H9 (cell line): ENCODE measurements around the gene ZNF684. TPM values are rescaled to one million over a fixed set of nuclear protein-coding genes. Genes with fewer than 3 reads are reported as not detected.
"Not testable (repeated sequence)": the region's sequence is repeated elsewhere in the genome, so short reads cannot be mapped to it uniquely, and the experiment has no call there.

Source experiments
- DNase-seq: peaks from one replicate; pipeline ENCODE4 v3.0.0-alpha.2; 2017
- H2AFZ ChIP-seq: one replicate; pipeline ENCODE4 v1.6.1; 2013; ENCODE audit warnings: mild to moderate bottlenecking, low read length, control low read depth, moderate library complexity
- H2AK5ac ChIP-seq: 2 replicates; pipeline ENCODE4 v1.6.1; 2013; ENCODE audit warnings: low read length, control low read depth, mixed read lengths; ENCODE audit not compliant: insufficient read length
- H2BK120ac ChIP-seq: one replicate; pipeline ENCODE4 v1.6.1; 2013; ENCODE audit warnings: low read depth, mild to moderate bottlenecking, low read length, control low read depth, inconsistent platforms; ENCODE audit not compliant: poor library complexity, severe bottlenecking
- H2BK12ac ChIP-seq: 2 replicates; pipeline ENCODE4 v1.6.1; 2013; ENCODE audit warnings: low read length, control low read depth, mixed read lengths, low read depth; ENCODE audit not compliant: insufficient read length
- H2BK15ac ChIP-seq: 2 replicates; pipeline ENCODE4 v1.6.1; 2013; ENCODE audit warnings: low read depth, low read length, control low read depth
- H2BK20ac ChIP-seq: one replicate; pipeline ENCODE4 v1.6.1; 2013; ENCODE audit warnings: low read depth, mild to moderate bottlenecking, low read length, control low read depth, inconsistent platforms; ENCODE audit not compliant: poor library complexity, severe bottlenecking
- H2BK5ac ChIP-seq: 2 replicates; pipeline ENCODE4 v1.6.1; 2013; ENCODE audit warnings: low read length, control low read depth, mixed read lengths; ENCODE audit not compliant: insufficient read length
- H3K14ac ChIP-seq: 2 replicates; pipeline ENCODE4 v1.6.1; 2013; ENCODE audit warnings: low read length, control low read depth; ENCODE audit not compliant: insufficient read depth
- H3K18ac ChIP-seq: 2 replicates; pipeline ENCODE4 v1.6.1; 2013; ENCODE audit warnings: low read depth, mild to moderate bottlenecking, mixed read lengths, low read length, control low read depth; ENCODE audit not compliant: insufficient read length
- H3K23ac ChIP-seq: 2 replicates; pipeline ENCODE4 v1.6.1; 2013; ENCODE audit warnings: low read length, control low read depth, mixed read lengths, low read depth; ENCODE audit not compliant: insufficient read length
- H3K23me2 ChIP-seq: 2 replicates; pipeline ENCODE4 v1.6.1; 2013; ENCODE audit warnings: low read depth, mild to moderate bottlenecking, mixed read lengths, low read length, control low read depth; ENCODE audit not compliant: insufficient read length, poor library complexity, severe bottlenecking
- H3K27ac ChIP-seq: 2 replicates; pipeline ENCODE4 v1.5.1; 2013; ENCODE audit warnings: low read length, control low read depth, mixed read lengths, low read depth; ENCODE audit not compliant: insufficient read length
- H3K27me3 ChIP-seq: 2 replicates; pipeline ENCODE4 v1.6.1; 2013; ENCODE audit warnings: low read length, control low read depth, inconsistent platforms; ENCODE audit not compliant: insufficient read depth
- H3K4ac ChIP-seq: 2 replicates; pipeline ENCODE4 v1.6.1; 2013; ENCODE audit warnings: low read depth, mild to moderate bottlenecking, control low read depth, inconsistent platforms, low read length, moderate library complexity
- H3K4me1 ChIP-seq: 2 replicates; pipeline ENCODE4 v1.6.1; 2013; ENCODE audit warnings: low read length, control low read depth, inconsistent platforms; ENCODE audit not compliant: insufficient read depth
- H3K4me2 ChIP-seq: 2 replicates; pipeline ENCODE4 v1.6.1; 2013; ENCODE audit warnings: low read length, control low read depth, mixed read lengths; ENCODE audit not compliant: insufficient read length, insufficient read depth
- H3K56ac ChIP-seq: 2 replicates; pipeline ENCODE4 v1.6.1; 2013; ENCODE audit warnings: low read depth, mild to moderate bottlenecking, mixed read lengths, low read length, control low read depth; ENCODE audit not compliant: insufficient read length
- H3K79me1 ChIP-seq: 2 replicates; pipeline ENCODE4 v1.6.1; 2013; ENCODE audit warnings: low read depth, mild to moderate bottlenecking, moderate library complexity, low read length, control low read depth, inconsistent platforms; ENCODE audit not compliant: insufficient read depth, poor library complexity, severe bottlenecking
- H3K79me2 ChIP-seq: 2 replicates; pipeline ENCODE4 v1.6.1; 2013; ENCODE audit warnings: low read length, control low read depth, inconsistent platforms; ENCODE audit not compliant: insufficient read depth
- H3K9ac ChIP-seq: 2 replicates; pipeline ENCODE4 v1.6.1; 2013; ENCODE audit warnings: low read length, control low read depth, mixed read lengths; ENCODE audit not compliant: insufficient read length; ENCODE audit errors: extremely low read depth
- H3K9me3 ChIP-seq: one replicate; pipeline ENCODE4 v1.6.1; 2013; ENCODE audit warnings: low read depth, low read length, inconsistent platforms; ENCODE audit not compliant: control insufficient read depth
- H3T11ph ChIP-seq: one replicate; pipeline ENCODE4 v1.6.1; 2013; ENCODE audit warnings: mild to moderate bottlenecking, low read length, control low read depth, inconsistent platforms
- H4K20me1 ChIP-seq: one replicate; pipeline ENCODE4 v1.6.1; 2013; ENCODE audit not compliant: control insufficient read depth, insufficient read length, insufficient read depth
- H4K5ac ChIP-seq: 2 replicates; pipeline ENCODE4 v1.6.1; 2013; ENCODE audit warnings: low read depth, mild to moderate bottlenecking, mixed read lengths, low read length, control low read depth; ENCODE audit not compliant: insufficient read length
- H4K8ac ChIP-seq: replicated peaks from 2 replicates; pipeline ENCODE4 v1.6.1; 2013; ENCODE audit warnings: low read length, control low read depth, mixed read lengths, low read depth; ENCODE audit not compliant: insufficient read length
- H4K91ac ChIP-seq: 2 replicates; pipeline ENCODE4 v1.6.1; 2013; ENCODE audit warnings: low read depth, mild to moderate bottlenecking, moderate library complexity, mixed read lengths, low read length, control low read depth; ENCODE audit not compliant: insufficient read length
- H3K27ac Mint-ChIP-seq, 3 experiments: 2 replicates in 2 of 3; 3 replicates in 1 of 3; pipeline ENCODE4 v1.8.0; 2020 to 2021; ENCODE audit warnings: mixed read lengths in 3 of 3, mild to moderate bottlenecking in 1 of 3, moderate library complexity in 1 of 3
- H3K27me3 Mint-ChIP-seq: 2 replicates; pipeline ENCODE4 v1.8.0; 2021; ENCODE audit warnings: low read depth, mild to moderate bottlenecking, moderate library complexity, mixed read lengths
- H3K36me3 Mint-ChIP-seq, 3 experiments: 2 replicates in 2 of 3; 3 replicates in 1 of 3; pipeline ENCODE4 v1.8.0; 2020 to 2021; ENCODE audit warnings: low read depth in 3 of 3, mixed read lengths in 3 of 3; ENCODE audit not compliant: insufficient read depth in 1 of 3
- H3K4me1 Mint-ChIP-seq, 2 experiments: 2 replicates each; pipeline ENCODE4 v1.8.0; 2020; ENCODE audit warnings: mixed read lengths in 2 of 2
- H3K4me3 Mint-ChIP-seq, 2 experiments: 2 replicates in 1 of 2; 3 replicates in 1 of 2; pipeline ENCODE4 v1.8.0; 2020 to 2021; ENCODE audit warnings: mild to moderate bottlenecking in 2 of 2, mixed read lengths in 2 of 2, moderate library complexity in 1 of 2
- H3K9me3 Mint-ChIP-seq, 2 experiments: 2 replicates in 1 of 2; 3 replicates in 1 of 2; pipeline ENCODE4 v1.8.0; 2020; ENCODE audit warnings: mild to moderate bottlenecking in 2 of 2, mixed read lengths in 2 of 2, moderate library complexity in 1 of 2
- WGBS: extraction: QIAGEN DNeasy Blood & Tissue Kit; methylation state at CpG from one replicate; pipeline ENCODE4 v1.1.7; 2013; ENCODE audit warnings: missing lambda C conversion rate, low lambda C conversion rate, mixed read lengths; ENCODE audit not compliant: insufficient read length; ENCODE audit errors: extremely low coverage; 5-methylcytosine and 5-hydroxymethylcytosine counted together
- total RNA-seq: library from RNA; stranded (reverse); gene quantifications from 2 replicates; pipeline ENCODE4 v1.2.1, GENCODE V29; 2021
- TF ChIP-seq, protein P1 (sequence below): fragments of 200-600 bp; sonication (generic); conservative IDR thresholded peaks from 3 replicates; pipeline ENCODE4 v1.8.0; 2021; ENCODE audit warnings: antibody characterized with exemption, mild to moderate bottlenecking

Gene ZNF684
- total RNA-seq, 1 experiment from 2014 or later = 6.5 TPM

DNA sequence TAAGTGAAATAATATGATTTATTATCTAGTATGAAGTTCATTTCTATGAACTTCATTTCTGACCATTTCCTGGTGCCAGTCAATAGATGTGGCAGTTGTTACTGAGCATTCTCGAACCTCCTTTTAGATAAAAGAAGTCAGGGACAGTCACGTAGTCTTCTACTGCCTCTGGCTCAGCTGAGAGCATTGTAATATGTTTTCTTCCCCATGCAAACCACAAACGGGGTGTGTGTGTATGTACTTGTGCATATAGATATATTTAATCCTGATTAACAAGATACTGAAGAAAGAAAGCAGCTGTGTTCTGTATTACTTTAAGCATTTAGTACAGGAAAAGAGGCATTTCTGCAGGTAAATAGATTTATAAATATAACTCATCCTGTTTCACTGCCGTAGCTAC lies 21.6 kb downstream of the ZNF684 start:
- H4K8ac ChIP-seq = no peak overlapping the region

DNA sequence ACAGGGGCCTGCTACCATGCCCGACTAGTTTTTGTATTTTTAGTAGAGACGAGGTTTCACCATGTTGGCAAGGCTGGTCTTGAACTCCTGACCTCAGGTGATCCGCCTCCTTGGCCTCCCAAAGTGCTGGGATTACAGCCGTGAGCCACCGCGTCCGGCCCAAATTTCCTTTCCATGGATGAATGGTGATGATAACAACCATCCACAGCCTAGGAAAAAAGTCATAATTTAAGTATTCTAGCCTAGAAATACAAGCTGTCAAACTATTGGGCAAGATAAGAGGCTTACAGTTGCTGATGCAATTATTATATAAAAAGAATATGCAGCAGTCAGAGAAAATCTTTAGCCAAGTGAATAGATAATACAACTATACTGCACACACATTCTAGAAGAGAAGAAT lies 23.4 kb downstream of the ZNF684 start:
- H3K14ac ChIP-seq, H3K27ac Mint-ChIP-seq, H3K4ac ChIP-seq, H3K27me3 Mint-ChIP-seq, H3K27ac ChIP-seq, H3K79me1 ChIP-seq, H4K20me1 ChIP-seq, H3K9me3 ChIP-seq, H3K4me2 ChIP-seq, H3K56ac ChIP-seq, H2BK15ac ChIP-seq, H2AK5ac ChIP-seq, H2BK5ac ChIP-seq, H3K79me2 ChIP-seq, H3K9ac ChIP-seq, H4K8ac ChIP-seq, H3T11ph ChIP-seq, H3K4me3 Mint-ChIP-seq, H3K23me2 ChIP-seq, H3K4me1 ChIP-seq, H2AFZ ChIP-seq, H3K9me3 Mint-ChIP-seq, H2BK12ac ChIP-seq, H4K5ac ChIP-seq, H3K23ac ChIP-seq, H2BK20ac ChIP-seq, H3K4me1 Mint-ChIP-seq, H4K91ac ChIP-seq, H2BK120ac ChIP-seq, H3K27me3 ChIP-seq, DNase-seq, H3K18ac ChIP-seq, H3K36me3 Mint-ChIP-seq: not testable (repeated sequence)
- no CpG with 5 or more reads among the region's 7 CpGs for WGBS

More for the DNA sequence above, 21.6 kb downstream of the ZNF684 start:
- Histone ChIP-seq H3K4me1 (no peaks in the 10 kb centered on the region), H3K56ac (no peak overlapping the region), H4K91ac (no peak overlapping the region), H3K9ac (no peak overlapping the region), H3T11ph (no peak overlapping the region), H2BK120ac (no peak overlapping the region), H2BK20ac (no peak overlapping the region), H2AFZ (no peak overlapping the region), H2BK15ac (no peak overlapping the region), H4K20me1 (no peaks in the 10 kb centered on the region), H3K18ac (no peak overlapping the region), H4K5ac (no peak overlapping the region), H3K23me2 (no peaks in the 10 kb centered on the region), H3K14ac (no peak overlapping the region), H3K79me2 (no peaks in the 10 kb centered on the region), H3K4ac (no peak overlapping the region), H2BK12ac (no peak overlapping the region), H3K27me3 (no peaks in the 10 kb centered on the region), H3K79me1 (no peaks in the 10 kb centered on the region), H3K27ac (no peak overlapping the region), H3K9me3 (no peaks in the 10 kb centered on the region), H3K4me2 (no peak overlapping the region), H2BK5ac (no peak overlapping the region), H3K23ac (no peak overlapping the region), H2AK5ac (no peak overlapping the region)
- no peak for DNase-seq
- H3K4me1 Mint-ChIP-seq = no peaks in the 10 kb centered on the region
- H3K36me3 Mint-ChIP-seq = peaks cover 0 to 5% (median 3%) of the 10 kb centered on the region in 3 experiments; a peak in 6 of 7 replicates
- no peak overlapping the region for H3K4me3 Mint-ChIP-seq
- H3K9me3 Mint-ChIP-seq = peaks cover 6% of the 10 kb centered on the region in 2 experiments; a peak in 4 of 5 replicates
- H3K27ac Mint-ChIP-seq = no peak overlapping the region; a peak in 1 of 7 replicates
- WGBS = no CpG with 5 or more reads among the region's 4 CpGs
- TF ChIP-seq, protein P1, sequence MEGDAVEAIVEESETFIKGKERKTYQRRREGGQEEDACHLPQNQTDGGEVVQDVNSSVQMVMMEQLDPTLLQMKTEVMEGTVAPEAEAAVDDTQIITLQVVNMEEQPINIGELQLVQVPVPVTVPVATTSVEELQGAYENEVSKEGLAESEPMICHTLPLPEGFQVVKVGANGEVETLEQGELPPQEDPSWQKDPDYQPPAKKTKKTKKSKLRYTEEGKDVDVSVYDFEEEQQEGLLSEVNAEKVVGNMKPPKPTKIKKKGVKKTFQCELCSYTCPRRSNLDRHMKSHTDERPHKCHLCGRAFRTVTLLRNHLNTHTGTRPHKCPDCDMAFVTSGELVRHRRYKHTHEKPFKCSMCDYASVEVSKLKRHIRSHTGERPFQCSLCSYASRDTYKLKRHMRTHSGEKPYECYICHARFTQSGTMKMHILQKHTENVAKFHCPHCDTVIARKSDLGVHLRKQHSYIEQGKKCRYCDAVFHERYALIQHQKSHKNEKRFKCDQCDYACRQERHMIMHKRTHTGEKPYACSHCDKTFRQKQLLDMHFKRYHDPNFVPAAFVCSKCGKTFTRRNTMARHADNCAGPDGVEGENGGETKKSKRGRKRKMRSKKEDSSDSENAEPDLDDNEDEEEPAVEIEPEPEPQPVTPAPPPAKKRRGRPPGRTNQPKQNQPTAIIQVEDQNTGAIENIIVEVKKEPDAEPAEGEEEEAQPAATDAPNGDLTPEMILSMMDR = no peak
- H3K27me3 Mint-ChIP-seq = no peaks in the 10 kb centered on the region; the same call in 1 of the 2 replicates
